HG03108 (cell line): ENCODE data around the gene LRRC7.

Experiments
- ATAC-seq: cut with Tn5 transposase; IDR thresholded peaks from one replicate; pipeline ENCODE4 v1.9.1; 2021; ENCODE audit warnings: moderate library complexity; ENCODE audit not compliant: unreplicated experiment

The LRRC7 gene

GRCh38 chr1:70156529-70157120, 588.9 kb downstream of the LRRC7 start:
- ATAC-seq: no peak

GRCh38 chr1:70164350-70164749, 596.6 kb downstream of the LRRC7 start:
- no peak for ATAC-seq

- ATAC-seq: no peak
These were observed 600.6 kb downstream of the LRRC7 start for GRCh38 chr1:70168283-70168682.

DNA sequence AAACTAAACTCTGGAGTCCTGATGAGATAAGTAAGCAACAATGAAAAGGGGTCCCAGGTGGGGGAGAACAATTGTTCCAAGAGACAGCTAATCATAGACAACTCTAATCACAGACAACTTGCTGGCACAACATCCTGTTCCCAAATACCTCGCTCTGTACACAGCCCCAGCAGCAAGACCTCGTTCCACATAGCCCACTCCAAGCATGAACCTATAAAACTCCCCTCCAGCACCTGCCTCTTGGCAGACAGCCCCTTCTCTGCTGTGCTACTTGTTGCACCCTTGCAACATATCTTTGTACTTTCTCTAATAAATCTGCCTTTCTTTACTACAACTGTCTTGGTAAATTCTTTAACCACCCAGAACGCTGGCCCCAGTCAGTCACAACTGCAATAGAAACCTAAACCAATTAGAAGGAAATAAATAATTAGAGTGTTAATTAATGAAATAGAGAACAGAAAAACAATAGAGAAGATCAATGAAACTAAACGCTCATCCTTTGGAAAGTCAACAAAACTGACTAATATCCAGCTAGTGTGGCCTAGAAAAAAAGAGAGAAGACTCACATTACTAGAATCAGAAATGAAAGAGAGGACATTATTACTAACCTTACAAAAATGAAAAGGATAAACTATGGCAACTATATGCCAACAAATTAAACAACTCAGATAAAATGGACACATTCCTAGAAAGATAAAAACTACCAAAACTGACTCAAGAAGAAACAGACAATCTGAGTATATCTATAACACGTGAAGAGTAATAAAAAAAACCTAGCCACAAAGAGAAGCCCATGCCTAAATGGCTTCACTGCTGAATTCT, 601.5 kb downstream of the LRRC7 start:
- no peak for ATAC-seq

- ATAC-seq: no peak
These were observed 603.8 kb downstream of the LRRC7 start for GRCh38 chr1:70171512-70171911.
